ENCODE data around the gene ACSF3.

DNA sequence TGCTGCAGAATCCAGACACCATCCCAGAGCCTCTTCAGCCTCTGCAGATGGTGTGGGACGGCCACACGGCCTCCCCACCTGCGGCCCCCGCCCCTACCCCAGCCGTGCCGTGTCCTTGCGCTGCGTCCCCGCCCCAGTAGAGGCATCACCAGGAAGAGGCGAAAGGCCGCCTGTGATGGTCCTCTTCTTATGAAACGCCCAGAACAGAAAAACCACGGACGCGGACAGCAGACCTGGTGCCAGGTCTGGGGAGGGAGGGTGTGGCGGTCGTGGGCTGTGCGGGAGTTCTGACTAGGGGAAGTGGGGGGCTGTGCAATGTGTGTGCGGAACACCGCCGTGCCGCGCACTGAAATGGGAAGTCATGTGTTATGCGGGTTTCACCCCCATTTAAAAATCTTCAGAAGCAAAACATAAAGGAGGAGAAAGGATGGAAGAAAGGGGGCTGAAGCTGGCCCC lies 25.5 kb downstream of the ACSF3 start:
- no peak for TF ChIP-seq GATA2 (IDR thresholded peaks at IDR 0.05; ENCODE audit: low read depth, low read length)
- TF ChIP-seq GATA3 (IDR thresholded peaks at IDR 0.05; ENCODE audit: low read depth, low read length), result no peak

Measured in SH-SY5Y (cell line).